NT2/D1 (cell line): ENCODE data around the gene NAT14.

Experiments
- YY1 ChIP-seq: IDR thresholded peaks from 2 replicates; pipeline ENCODE4 v1.6.1; 2011; ENCODE audit not compliant: insufficient read length, insufficient read depth
- ZNF274 ChIP-seq: IDR thresholded peaks from 2 replicates; pipeline ENCODE4 v1.6.1; 2011; ENCODE audit warnings: mild to moderate bottlenecking, low read depth, low read length

DNA sequence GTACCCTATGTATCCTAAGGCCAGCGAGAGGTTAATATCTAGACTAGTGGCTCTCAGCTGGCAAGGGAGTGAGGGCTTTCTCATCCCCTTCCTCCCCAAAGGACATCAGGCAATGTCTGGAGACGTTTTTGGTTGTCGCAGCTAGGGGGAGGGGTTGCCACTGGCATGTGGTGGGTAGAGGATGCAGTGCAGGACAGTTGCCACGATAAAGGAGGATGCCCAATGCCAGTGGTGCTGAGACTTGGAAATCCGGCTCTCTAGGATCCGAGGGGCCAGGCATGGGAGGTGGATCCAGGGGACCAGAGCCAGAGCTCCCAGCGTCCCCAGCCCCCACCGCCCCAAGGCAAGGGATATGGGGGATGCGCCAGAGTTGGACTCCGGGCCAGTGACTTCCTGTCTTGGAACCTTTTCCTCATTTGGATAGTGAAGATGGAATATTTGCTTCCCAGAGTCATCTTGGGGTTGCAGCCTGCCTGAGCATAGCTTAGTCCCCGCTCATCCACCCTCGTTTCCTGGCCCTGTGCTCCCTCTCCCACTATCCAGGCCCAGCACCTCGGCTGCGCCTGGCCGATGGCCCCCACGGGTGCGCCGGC is 8.2 kb downstream of the NAT14 start:
- no peak for TF ChIP-seq YY1
- TF ChIP-seq ZNF274: no peak
